ENCODE results near the gene SIM1. TPM values are rescaled to one million over a fixed set of nuclear protein-coding genes. Genes with fewer than 3 reads are reported as not detected.

The SIM1 gene
- total and polyA plus RNA-seq, 2 of the 8 experiments (the other 6 are each of a cell fraction or from before 2014, with no cell fraction given) = 0.02 to 0.39 TPM

DNA sequence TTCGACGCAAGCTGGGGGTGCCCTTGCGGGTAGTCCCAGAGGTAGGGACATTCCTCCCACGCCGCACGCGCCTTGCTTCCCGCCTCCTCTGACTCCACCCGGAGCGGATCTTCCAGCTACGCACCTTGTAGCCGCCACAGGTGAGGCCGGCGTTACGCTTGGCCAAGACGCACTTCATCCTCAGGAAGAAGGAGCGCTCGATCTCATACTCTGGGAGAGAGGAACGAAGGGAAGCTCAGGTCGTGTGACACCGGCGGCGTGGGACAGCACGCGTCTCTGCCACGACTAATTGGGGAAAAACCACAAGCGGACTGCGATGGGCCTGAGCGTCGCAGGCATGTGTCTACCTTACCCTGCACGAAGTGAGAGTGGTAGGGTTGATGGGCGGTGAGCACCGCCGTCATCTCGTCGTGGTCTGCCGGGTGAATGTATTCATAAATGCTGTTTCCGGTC lies 15.5 kb downstream of the SIM1 start (continued):
- TF ChIP-seq, protein P1, sequence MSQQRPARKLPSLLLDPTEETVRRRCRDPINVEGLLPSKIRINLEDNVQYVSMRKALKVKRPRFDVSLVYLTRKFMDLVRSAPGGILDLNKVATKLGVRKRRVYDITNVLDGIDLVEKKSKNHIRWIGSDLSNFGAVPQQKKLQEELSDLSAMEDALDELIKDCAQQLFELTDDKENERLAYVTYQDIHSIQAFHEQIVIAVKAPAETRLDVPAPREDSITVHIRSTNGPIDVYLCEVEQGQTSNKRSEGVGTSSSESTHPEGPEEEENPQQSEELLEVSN (IDR thresholded peaks at IDR 0.05) = peak; percentile 84
- TF ChIP-seq CHD1 (IDR thresholded peaks at IDR 0.05; ENCODE audit: low read depth, low read length) (no peak), SRF (IDR thresholded peaks at IDR 0.05; ENCODE audit: low read depth, low read length) (no peak), SP2 (IDR thresholded peaks at IDR 0.05; ENCODE audit: low read length) (no peak), HDAC6 (IDR thresholded peaks at IDR 0.05; ENCODE audit: low read depth, low read length) (no peak), TEAD4 (IDR thresholded peaks at IDR 0.05; ENCODE audit: low read depth, low read length) (no peak), BRCA1 (IDR thresholded peaks at IDR 0.05; ENCODE audit: low read depth, low read length) (no peak), MAFK (IDR thresholded peaks at IDR 0.05; ENCODE audit: low read depth, low read length) (no peak), KDM4A (IDR thresholded peaks at IDR 0.05; ENCODE audit: low read depth, low read length, severe bottlenecking) (no peak), RNF2 (IDR thresholded peaks at IDR 0.05; ENCODE audit: borderline replicate concordance, low read depth, low read length, missing control alignments, poor library complexity, severe bottlenecking) (peak; percentile 81), SP4 (IDR thresholded peaks at IDR 0.05; ENCODE audit: low read length) (no peak), ASH2L (IDR thresholded peaks at IDR 0.05; ENCODE audit: low read length) (no peak), CEBPB (IDR thresholded peaks at IDR 0.05; ENCODE audit: low read depth, low read length) (no peak), KDM1A (IDR thresholded peaks at IDR 0.05; ENCODE audit: borderline replicate concordance, low read length) (no peak), SP1 (IDR thresholded peaks at IDR 0.05; ENCODE audit: low read depth, low read length) (no peak), ATF2 (IDR thresholded peaks at IDR 0.05; ENCODE audit: low read length) (no peak), RAD21 (IDR thresholded peaks at IDR 0.05 in 1 of 2, conservative IDR thresholded peaks at IDR 0.05 in 1 of 2; ENCODE audit: low read depth in 2 of 2, low read length in 2 of 2) (no peak), JUN (IDR thresholded peaks at IDR 0.05; ENCODE audit: low read depth, low read length) (no peak)
- TF ChIP-seq, protein P2, sequence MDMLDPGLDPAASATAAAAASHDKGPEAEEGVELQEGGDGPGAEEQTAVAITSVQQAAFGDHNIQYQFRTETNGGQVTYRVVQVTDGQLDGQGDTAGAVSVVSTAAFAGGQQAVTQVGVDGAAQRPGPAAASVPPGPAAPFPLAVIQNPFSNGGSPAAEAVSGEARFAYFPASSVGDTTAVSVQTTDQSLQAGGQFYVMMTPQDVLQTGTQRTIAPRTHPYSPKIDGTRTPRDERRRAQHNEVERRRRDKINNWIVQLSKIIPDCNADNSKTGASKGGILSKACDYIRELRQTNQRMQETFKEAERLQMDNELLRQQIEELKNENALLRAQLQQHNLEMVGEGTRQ (IDR thresholded peaks at IDR 0.05; ENCODE audit: low read length) = no peak
- TF ChIP-seq, protein P3, sequence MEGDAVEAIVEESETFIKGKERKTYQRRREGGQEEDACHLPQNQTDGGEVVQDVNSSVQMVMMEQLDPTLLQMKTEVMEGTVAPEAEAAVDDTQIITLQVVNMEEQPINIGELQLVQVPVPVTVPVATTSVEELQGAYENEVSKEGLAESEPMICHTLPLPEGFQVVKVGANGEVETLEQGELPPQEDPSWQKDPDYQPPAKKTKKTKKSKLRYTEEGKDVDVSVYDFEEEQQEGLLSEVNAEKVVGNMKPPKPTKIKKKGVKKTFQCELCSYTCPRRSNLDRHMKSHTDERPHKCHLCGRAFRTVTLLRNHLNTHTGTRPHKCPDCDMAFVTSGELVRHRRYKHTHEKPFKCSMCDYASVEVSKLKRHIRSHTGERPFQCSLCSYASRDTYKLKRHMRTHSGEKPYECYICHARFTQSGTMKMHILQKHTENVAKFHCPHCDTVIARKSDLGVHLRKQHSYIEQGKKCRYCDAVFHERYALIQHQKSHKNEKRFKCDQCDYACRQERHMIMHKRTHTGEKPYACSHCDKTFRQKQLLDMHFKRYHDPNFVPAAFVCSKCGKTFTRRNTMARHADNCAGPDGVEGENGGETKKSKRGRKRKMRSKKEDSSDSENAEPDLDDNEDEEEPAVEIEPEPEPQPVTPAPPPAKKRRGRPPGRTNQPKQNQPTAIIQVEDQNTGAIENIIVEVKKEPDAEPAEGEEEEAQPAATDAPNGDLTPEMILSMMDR (IDR thresholded peaks at IDR 0.05; ENCODE audit: control extremely low read depth in 1 of 3, insufficient read depth in 1 of 3, low read depth in 1 of 3, low read length in 3 of 3) = no peak
